Raji (cell line): ENCODE measurements around the gene FANCC.

Experiments used
- POLR2A ChIP-seq: IDR thresholded peaks from 2 replicates; pipeline ENCODE4 v1.6.1; 2011; ENCODE audit warnings: low read depth, low read length, control low read depth; ENCODE audit not compliant: insufficient read depth

Gene FANCC

DNA sequence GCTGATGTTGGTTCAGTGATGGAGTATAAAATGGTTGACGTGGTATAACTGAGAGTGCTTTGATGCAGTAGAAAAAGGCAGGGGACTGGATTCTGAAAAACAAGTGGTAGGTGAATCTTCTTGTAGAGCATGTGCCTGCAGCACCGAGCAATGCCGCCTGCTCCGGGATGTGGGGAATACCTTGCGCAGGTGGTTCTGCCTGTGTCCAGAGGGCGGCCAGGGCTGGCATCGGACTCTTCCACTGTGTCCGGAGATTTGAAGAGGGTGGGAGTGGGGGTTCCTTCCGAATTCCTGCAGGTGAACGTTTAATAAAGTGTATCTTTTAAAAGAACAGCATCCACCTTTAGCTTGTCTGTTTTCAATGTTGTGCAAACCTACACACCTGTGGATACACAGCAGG lies 238.0 kb downstream of the FANCC start:
- no peak for TF ChIP-seq POLR2A

DNA sequence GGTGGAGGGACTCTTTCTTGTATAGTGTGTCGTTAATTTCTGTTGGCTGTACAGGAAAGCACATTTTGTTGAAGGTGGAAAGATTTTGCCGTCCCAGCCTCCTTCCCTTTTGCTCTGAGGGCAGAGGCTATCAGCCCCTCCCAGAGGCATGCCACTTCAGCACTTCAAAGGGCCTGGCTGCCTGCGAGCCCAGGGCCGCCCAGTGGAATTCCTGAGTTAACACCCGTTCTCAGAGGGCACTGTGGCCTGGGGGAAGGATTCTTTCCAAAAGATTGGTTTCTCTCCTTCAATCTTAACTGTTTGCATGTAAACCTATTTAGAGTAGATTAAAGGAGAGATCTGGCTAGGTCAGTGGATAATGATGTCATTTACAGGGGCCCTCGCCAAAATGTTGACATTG lies 238.6 kb downstream of the FANCC start:
- no peak for TF ChIP-seq POLR2A

DNA sequence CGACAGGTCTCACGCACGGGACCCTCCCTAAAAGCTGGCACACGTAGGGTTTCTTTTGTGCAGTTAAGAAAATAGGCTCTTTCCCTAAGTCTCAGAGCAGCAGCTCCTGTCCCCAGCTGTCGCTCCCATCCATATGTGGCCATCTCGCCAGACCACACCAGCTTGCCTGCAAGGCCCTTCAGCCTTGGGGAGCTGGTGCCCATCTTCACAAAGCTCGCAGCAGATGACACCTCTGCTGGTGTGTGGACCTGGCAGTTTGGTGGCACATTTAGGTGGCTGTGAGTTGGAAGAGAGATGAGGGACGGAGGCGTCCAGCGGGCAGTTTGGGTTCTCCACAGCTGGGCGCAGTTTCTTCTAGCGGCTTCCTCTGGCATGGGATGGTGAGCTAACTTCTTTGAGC lies 239.0 kb downstream of the FANCC start:
- no peak for TF ChIP-seq POLR2A

DNA sequence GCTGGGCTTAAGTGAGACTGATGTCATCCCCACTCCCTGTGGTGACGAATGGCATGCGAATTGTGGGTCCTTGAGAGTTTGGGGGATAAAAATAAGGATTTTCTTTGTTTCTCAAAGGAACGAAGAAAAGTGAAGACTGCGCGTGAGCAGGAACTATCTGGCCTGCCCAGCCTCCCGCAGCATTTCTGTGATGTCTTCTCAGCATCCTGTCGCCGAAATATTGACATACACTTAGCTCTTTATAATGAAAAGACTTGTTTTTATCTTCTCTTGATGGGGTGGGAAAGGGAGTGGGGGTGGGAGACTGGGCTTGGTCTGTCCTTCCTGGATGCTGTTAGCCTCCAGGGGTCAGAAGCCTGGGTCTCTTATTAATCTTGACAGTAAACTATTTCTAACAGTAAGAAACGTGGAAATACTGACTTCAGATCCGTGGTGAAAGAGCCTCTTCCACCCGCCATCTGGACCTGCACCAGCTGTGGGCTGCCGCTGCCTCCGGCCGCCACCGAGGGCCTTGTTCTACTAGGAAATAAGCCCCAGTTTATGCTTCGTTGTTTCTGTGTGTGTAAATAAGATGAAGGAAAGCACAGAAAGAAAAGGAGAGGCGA lies 239.6 kb downstream of the FANCC start:
- TF ChIP-seq POLR2A = no peak

DNA sequence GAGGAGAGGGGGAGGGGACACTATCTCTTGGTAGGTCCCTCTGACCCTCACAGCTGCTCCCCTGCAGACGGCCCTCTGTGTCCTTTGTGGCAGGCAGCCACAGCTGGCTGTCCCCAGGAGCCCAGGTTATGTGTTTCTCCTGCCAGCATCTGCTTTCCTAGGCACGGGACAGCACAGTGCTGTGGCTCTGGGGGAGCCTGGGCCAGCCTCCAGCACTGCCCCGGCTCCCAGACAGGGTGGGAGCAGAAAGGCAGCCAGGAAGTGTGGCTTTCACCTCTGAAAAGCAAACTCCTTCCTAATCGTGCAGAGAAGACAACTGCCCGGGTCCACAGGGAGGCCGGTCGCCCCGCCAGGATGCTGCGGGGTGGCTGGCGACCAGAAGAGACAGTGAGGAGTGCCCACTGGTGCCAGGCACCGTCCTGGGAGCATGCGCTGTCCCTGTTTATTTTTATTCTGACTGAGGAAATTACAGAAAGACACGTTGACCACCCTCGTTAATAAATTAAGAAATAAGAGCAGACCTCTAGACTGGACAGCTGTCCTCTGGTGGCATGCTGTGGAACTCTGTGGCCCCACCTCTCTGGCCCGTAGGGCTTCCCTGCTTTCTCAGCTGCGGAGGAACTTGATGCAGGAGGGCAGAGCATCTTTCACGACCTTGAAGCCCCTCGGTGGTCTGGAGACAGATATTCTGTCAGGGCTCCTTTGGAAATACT lies 240.3 kb downstream of the FANCC start:
- TF ChIP-seq POLR2A = no peak

DNA sequence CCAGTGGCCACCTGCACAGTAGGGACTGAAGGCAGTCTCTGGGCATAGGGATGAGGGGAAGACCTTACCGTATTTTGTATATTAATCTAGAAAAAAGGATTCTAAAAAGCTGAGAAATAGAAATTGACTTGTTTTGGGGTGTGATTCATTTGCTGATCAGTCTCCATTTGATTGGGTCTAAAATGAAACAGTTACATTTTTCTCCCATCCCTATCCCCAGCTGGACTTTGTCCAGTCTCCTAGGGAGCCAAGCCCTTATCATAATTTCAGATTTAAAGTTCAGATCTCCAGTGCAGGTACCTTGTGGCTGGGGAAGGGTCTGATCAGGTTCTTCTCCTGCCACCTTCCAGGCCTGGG lies 240.8 kb downstream of the FANCC start:
- TF ChIP-seq POLR2A = no peak

DNA sequence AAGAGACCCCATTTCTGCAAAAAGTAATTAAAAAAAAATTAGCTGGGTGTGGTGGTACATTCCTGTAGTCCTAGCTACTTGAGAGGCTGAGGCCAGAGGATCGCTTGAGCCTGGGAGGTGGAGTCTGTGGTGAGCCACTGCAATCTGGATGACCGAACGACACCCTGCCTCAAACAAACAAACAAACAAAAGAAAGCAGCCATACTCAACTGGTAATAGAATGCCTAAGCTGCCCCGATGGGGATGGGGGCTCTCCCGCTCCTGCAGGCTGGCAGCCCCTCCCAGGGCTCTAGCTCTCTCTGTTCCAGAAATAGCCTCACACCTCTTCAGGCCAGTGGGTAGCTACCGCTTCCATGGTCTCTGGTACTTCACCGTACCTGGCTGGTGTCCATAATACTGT lies 241.8 kb downstream of the FANCC start:
- TF ChIP-seq POLR2A = no peak

DNA sequence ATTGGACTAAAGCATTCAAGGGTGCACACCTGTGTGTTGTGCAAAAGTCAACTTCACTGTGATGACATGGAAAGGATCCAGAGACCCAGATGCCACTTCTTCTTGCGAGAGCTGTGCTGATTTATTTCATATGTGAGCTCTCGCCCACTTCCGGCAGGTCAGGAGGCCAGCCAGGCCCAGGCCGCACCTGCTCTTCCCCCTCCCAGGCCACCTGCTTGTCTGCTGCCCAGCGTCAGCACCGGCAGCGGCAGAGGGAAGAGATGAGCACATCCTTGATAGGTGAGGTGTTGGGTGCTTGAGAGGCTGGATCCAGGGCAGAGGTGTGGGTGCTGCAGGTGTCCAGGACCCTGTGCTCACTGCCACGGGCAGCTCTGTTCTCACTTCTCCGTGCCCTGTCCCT lies 242.9 kb downstream of the FANCC start:
- TF ChIP-seq POLR2A = no peak

DNA sequence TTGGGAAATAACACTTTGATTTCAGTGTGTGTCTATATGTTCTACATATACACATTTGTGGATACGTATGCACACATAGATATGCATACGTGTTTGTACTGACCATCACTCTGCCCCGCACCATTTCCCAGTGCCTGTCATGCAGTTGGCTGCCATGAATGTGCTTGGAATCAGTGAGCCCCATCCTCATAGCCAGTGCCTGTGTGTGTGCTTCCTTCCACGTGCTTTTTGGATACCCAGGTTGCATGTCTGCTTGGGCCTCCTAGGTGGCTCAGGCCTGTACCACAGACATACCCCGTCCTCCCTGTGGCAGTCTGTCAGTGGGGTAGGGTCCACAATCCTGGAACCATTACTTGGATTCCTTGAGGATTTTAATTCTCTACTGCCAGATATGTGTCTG lies 243.6 kb downstream of the FANCC start:
- no peak for TF ChIP-seq POLR2A

DNA sequence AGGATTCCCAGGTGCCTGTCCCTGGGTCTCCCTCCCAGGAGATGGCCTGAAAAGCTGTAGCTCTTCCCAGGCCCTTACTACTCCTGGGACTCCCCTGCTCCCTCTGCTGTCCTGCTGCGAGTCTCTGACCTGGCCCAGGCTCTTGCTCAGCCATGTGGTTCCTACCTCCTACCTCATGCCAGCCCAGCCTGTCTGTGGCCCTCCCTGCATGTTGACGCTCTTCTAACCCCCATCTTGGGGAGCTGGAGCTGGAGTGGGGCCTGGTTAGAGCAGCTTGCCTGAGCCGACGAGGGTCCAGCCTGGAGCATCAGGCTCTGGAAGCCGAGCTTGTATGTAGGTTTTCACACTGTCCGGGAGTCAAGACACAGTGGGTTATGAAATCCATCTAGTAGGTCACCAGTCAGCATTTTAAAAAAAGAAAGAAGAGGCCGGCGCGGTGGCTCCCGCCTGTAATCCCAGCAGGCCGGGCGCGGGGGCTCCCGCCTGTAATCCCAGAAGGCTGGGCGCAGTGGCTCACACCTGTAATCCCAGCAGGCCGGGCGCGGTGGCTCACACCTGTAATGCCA lies 244.4 kb downstream of the FANCC start:
- no peak for TF ChIP-seq POLR2A

DNA sequence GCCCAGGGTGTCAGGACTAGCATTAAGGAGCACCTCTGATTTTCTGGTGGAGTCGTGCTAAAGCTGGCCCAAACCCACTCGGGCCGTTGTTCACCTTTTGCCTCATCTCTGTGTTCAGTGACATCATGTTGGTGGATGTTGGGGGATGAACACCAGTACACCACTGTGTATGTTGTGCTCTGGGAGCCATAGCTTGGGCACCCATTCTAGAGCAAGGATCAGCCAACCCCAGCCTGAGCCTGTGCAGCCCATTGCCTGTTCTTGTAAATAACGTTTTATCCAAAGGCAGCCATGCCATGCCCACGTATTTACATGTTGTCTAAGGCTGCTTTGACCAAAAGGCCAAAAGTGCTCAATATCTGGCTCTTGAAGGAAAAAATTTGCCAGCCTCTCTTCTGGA lies 245.6 kb downstream of the FANCC start:
- TF ChIP-seq POLR2A = no peak

DNA sequence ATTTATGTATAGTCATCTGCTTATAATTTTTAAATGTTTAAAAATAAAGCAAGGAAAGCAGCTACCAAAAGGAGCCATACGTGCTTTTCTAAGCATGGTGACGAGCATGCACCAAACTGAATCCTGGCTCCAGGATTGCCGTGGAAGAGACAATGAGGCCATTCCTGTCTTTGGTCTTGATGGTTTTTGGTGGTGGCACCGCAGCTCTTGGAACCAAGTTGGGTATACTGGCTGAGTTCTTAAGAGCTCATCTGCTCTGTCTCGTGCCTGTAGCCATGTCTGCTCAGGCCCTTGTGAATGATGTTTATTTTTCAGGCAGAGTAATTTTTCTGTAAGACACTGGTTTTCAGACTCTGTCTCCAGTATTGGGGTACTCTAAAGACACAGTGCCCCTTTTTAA lies 246.1 kb downstream of the FANCC start:
- no peak for TF ChIP-seq POLR2A

DNA sequence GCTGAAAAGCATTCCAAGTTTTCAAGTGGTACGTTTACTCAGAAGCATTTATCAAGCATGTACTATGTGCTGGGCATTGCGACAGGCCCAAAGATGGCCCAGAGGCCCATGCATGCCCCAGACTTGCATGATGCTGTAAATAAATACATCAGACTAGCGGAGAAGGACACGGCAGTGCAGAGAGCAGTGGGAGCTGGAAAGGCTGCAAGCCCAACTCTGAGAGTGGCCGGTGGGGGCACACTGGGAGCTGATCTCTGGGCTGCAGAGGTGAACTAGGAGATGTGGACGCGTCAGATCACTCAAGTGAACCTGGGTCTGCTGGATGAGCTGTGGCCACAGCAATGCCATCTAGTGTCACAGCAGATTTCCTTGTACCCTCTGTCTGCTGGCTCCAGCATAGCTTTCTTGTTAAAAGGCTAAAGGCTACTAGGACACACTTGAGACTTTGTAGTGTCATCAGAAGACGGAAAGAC lies 246.9 kb downstream of the FANCC start:
- TF ChIP-seq POLR2A = no peak

DNA sequence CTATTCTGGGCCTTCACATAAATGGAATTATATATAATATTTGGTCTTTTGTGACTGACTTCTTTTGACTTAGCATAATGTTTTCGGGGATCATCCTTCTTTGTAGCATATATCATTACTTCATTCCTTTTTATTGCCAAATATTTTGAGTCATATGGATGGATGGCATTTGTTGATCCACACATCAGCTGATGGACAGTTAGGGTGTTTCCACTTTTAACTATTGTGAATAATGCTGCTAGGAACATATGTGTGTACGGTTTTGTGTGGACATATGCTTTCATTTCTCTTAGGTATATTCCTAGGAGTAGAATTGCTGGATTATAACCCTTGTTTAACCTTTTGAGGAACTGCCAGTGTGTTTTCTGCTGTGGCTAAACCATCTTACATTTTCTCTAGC lies 249.6 kb downstream of the FANCC start:
- TF ChIP-seq POLR2A = no peak

DNA sequence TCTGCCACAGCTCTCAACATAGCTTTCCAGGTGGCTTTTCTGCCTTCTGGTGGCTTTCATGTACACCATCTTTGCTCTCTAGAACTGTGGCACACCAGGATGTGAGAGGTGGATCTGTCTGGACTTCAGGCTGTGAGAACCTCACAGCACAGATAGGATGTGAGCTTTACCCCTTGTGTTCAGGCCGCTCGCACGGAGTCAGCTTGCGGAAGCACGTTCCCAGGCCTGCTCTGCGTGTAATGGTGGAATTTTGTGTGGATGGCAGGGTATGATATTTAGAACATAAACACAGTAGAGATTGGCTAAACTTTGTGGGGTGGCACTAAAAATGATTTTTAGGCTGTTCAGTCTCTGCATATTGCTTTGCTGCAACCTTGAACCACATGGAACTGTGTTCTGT lies 250.5 kb downstream of the FANCC start:
- no peak for TF ChIP-seq POLR2A

DNA sequence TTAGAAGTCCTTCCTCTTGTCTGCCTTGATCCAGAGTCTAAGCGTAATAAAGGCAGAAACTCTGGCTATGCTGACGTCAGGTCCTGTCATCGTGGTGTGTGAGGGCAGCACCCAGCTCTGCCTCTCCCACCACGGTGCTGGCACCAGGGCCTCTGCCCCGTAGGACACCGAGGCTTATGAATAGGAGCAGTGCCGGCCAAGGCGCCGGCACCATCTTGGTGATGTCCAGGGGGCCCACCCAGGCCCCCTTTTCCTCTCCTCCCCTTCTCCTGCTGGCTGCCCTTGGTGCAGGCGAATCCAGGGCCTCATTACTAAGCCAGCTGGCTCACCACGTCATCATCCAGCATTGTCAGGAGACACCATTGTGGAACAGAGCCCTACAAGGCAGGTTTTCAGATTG lies 252.3 kb downstream of the FANCC start:
- TF ChIP-seq POLR2A = no peak

DNA sequence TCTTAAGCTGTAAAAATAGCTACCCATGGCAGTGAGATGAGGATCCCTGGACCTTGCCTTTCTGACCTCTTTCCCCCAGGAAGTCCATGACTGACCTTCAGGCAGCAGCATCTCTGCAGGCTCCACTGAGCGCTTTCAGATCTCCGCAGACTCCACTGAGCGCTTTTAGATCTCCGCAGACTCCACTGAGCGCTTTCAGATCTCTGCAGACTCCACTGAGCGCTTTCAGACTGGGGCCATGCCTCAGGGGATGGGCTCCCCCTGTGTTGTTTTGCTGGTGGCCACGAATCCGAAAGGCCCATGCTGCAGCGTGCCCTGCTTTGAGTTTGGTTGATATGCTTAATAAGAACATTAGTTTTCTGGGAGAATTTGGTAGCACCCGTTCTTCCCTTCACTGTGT lies 254.2 kb downstream of the FANCC start:
- TF ChIP-seq POLR2A = no peak
